Measurements from ENCODE around the gene PER2.

PER2 gene

DNA sequence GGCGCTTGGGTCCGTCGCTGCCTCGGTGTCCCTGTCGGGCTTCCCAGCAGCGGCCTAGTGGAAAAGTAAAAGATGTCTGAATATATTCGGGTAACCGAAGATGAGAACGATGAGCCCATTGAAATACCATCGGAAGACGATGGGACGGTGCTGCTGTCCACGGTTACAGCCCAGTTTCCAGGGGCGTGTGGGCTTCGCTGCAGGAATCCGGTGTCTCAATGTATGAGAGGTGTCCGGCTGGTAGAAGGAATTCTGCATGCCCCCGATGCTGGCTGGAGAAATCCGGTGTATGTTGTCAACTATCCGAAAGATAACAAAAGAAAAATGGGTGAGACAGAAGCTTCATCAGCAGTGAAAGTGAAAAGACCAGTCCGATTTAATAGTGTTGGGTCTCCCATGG lies 56.6 kb downstream of the PER2 start:
- POLR2A ChIA-PET, result no interaction called here
- H3K4me3 ChIP-seq (ENCODE audit: low read depth, low read length), result no peak overlapping the region
- DNase-seq (ENCODE audit: low read depth, low spot score), result no peak
- TF ChIP-seq, protein P1, sequence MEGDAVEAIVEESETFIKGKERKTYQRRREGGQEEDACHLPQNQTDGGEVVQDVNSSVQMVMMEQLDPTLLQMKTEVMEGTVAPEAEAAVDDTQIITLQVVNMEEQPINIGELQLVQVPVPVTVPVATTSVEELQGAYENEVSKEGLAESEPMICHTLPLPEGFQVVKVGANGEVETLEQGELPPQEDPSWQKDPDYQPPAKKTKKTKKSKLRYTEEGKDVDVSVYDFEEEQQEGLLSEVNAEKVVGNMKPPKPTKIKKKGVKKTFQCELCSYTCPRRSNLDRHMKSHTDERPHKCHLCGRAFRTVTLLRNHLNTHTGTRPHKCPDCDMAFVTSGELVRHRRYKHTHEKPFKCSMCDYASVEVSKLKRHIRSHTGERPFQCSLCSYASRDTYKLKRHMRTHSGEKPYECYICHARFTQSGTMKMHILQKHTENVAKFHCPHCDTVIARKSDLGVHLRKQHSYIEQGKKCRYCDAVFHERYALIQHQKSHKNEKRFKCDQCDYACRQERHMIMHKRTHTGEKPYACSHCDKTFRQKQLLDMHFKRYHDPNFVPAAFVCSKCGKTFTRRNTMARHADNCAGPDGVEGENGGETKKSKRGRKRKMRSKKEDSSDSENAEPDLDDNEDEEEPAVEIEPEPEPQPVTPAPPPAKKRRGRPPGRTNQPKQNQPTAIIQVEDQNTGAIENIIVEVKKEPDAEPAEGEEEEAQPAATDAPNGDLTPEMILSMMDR (IDR thresholded peaks at IDR 0.05; ENCODE audit: insufficient read depth, low read length, missing control alignments), result no peak
- CTCF ChIA-PET, result interaction anchor here (0.6 to 0.8 kb wide), 2 partner anchors 33 to 202 kb away, joined by 3 read pairs; no protein-coding TSS in a partner anchor

DNA sequence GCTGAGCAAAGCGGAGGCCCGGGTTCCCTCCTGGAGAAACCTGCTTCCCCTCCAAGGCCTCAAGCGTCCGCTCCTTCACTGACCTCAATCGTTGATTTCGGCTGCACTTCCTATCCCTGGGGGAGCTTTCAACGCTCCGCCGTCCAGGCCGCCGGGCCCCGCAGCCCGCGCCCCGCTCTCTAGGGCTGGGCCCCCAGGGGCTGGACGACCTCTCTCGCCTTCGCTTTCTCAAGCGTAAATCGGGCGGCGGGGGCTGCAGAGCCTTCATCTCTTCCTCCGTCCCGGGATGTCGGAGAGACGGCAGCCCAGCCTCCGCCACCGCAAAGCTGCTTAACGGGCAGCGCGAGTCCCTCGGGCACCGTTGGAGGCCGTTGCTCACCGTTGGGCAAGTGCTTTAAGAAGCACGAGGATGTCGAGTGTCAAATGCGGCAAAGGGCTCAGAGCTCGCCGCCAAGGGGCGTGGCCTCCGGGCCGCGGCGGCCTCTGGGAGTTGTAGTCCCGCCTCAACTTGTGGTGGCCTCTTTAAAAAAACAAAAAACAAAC lies 57.1 kb downstream of the PER2 start:
- ChIA-PET CTCF (interaction anchor here (0.6 kb wide), 1 partner anchor 202 kb away, joined by 3 read pairs; no protein-coding TSS in a partner anchor), POLR2A (no interaction called here)
- DNase-seq (ENCODE audit: low read depth, low spot score), result no peak
- H3K4me3 ChIP-seq (ENCODE audit: low read depth, low read length), result peak overlapping the region; percentile 58
- TF ChIP-seq, protein P1 (IDR thresholded peaks at IDR 0.05; ENCODE audit: insufficient read depth, low read length, missing control alignments), result no peak

DNA sequence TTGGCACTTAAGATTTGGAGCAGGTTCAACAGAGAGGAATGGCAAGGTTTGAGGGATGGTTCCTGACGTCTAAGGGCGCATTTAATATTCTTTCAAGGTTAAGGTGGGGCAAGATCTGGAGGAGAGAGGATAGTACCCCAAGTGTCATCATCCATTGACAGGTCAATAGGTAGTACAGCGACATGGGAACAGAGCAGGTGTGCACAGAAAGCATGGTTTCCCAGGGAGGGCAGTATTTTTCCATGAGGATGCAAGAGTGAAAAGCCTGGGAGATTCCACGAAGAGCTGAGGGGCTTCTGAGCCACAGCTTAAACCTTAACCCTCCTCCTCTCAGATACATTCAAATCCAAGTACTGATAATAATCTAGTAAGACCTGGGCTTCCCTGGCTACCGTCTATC lies 57.7 kb downstream of the PER2 start:
- H3K4me3 ChIP-seq (ENCODE audit: low read depth, low read length), result no peak overlapping the region
- ChIA-PET POLR2A (no interaction called here), CTCF (no interaction called here)
- TF ChIP-seq, protein P1 (IDR thresholded peaks at IDR 0.05; ENCODE audit: insufficient read depth, low read length, missing control alignments), result no peak
- DNase-seq (ENCODE audit: low read depth, low spot score), result no peak

DNA sequence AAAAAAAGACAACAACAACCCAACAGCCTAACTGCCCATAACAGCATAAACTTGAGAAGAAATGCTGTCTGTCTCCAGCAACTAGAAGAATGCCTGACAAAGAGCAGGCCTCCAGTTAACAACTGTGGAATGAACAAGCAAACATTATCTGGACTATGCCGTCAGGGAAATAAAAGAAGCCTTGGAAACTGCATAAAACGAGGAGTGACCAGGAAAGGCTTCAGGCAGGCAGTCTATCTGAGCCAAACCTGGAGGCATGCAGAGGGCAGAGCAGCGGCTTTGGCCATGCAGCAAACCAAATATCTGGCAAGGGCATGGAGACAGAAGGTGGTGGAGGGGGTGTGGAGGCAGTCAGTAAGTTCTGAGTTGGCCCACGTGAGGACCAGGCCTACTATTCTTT lies 59.7 kb downstream of the PER2 start:
- POLR2A ChIA-PET, result no interaction called here
- TF ChIP-seq, protein P1 (IDR thresholded peaks at IDR 0.05; ENCODE audit: insufficient read depth, low read length, missing control alignments), result no peak
- no peak overlapping the region for H3K4me3 ChIP-seq (ENCODE audit: low read depth, low read length)
- CTCF ChIA-PET, result no interaction called here
- DNase-seq (ENCODE audit: low read depth, low spot score), result no peak

DNA sequence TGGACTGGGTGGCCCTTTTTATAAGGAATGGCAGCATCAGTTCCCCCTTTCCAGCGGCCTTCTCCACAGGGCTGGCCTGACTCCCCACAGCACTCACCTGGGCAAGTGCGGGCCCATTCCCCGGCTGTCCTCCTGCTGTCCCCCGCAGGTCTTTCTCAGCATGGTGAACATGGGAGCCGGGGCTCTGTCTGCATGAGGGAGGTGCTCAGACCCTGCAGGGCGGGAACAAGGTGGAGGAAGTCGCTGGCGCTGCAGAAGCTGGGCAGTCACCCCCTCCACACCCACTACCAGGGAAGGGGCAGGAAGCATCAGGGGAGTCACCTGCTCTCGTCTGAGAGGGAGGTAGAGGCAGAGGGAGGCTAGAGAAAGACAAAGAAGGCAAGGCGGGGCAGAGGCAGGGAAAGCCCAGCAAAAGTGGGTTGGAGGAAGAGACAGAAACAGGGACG lies 60.8 kb downstream of the PER2 start:
- no peak overlapping the region for H3K4me3 ChIP-seq (ENCODE audit: low read depth, low read length)
- TF ChIP-seq, protein P1 (IDR thresholded peaks at IDR 0.05; ENCODE audit: insufficient read depth, low read length, missing control alignments), result no peak
- ChIA-PET CTCF (interaction anchor here (1.0 kb wide), 1 partner anchor 17 kb away, joined by 3 read pairs; no protein-coding TSS in a partner anchor), POLR2A (no interaction called here)
- no peak for DNase-seq (ENCODE audit: low read depth, low spot score)

DNA sequence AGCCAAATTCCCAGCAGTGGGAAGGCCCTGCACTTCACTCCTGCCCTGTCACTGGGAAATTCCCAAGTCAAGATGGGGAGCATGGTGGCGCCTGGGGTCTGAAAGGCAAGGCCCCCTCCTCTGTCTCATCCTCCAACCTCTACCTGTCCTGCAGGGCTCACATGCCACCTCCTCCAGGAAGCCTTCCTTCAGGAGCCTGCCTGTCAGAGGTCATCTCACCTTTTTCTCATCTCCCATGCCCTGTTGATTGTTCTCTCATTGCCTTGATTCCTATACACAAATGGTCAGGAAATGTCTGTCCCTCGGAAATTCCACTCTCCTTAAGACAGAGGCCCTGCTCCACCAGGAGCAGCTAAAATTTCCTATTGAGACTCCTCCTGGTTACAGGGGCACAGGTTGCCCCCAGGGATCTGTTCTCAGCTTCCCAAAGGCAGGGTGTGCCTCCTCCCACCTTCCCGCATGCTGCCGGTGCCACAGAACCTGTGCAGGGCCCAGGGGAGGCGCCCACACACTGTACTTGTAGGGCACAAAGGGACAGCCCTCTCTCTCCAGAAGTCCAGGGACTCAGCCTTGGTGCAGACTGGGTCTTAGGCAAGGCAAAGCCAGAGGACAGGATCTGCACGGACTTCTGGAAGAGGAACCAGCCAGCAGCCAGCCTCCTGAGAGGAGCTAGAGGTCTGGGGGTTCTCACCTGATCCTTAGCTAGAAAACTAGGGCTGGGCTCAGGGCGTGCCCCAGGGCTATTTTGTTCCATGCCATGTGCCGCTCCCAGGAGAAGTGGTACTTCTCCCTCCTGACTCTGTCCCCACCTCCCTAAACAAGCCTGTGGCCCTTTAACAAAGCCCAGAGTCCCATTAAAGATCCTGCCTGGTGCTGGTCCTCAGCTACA lies 61.5 kb downstream of the PER2 start:
- no peak overlapping the region for H3K4me3 ChIP-seq (ENCODE audit: low read depth, low read length)
- TF ChIP-seq, protein P1 (IDR thresholded peaks at IDR 0.05; ENCODE audit: insufficient read depth, low read length, missing control alignments), result no peak
- ChIA-PET POLR2A (no interaction called here), CTCF (interaction anchor here (1.0 kb wide), 1 partner anchor 17 kb away, joined by 3 read pairs; no protein-coding TSS in a partner anchor)
- DNase-seq (ENCODE audit: low read depth, low spot score), result no peak
